BLaER1 (cell line): ENCODE results near the gene PI16.
A peak's percentile ranks its signal among the peaks of the same experiment; 100 is the strongest.

Experiments
- H3K27ac ChIP-seq: shearing (Covaris generic); formaldehyde crosslinking; 2 replicates; pipeline ENCODE4 v1.8.1; 2022
- H3K27me3 ChIP-seq: shearing (Covaris generic); formaldehyde crosslinking; 2 replicates; pipeline ENCODE4 v1.8.1; 2022
- H3K36me3 ChIP-seq: shearing (Covaris generic); formaldehyde crosslinking; 2 replicates; pipeline ENCODE4 v1.8.1; 2022
- H3K4me1 ChIP-seq: shearing (Covaris generic); formaldehyde crosslinking; 2 replicates; pipeline ENCODE4 v1.8.1; 2022
- H3K4me2 ChIP-seq: shearing (Covaris generic); formaldehyde crosslinking; 2 replicates; pipeline ENCODE4 v1.8.1; 2022
- H3K4me3 ChIP-seq: shearing (Covaris generic); formaldehyde crosslinking; 2 replicates; pipeline ENCODE4 v1.8.1; 2022
- H3K9ac ChIP-seq: shearing (Covaris generic); formaldehyde crosslinking; 2 replicates; pipeline ENCODE4 v1.8.1; 2022
- H3K9me3 ChIP-seq: shearing (Covaris generic); formaldehyde crosslinking; 2 replicates; pipeline ENCODE4 v1.8.1; 2022
- H4K20me1 ChIP-seq: shearing (Covaris generic); formaldehyde crosslinking; 2 replicates; pipeline ENCODE4 v1.8.1; 2022
- Cebpa-rat ChIP-seq: shearing (Covaris generic); IDR thresholded peaks from 2 replicates; pipeline ENCODE4 v1.8.1; 2022

Gene PI16

GRCh38 chr6:36915599-36915998 is 38.9 kb upstream of the PI16 start:
- H3K27ac ChIP-seq, result no peak overlapping the region
- H3K36me3 ChIP-seq, result peaks cover 60% of the 10 kb centered on the region
- no peak overlapping the region for H3K9ac ChIP-seq
- H3K4me3 ChIP-seq, result no peak overlapping the region
- peak overlapping the region; percentile 81 for H3K4me2 ChIP-seq
- no peaks in the 10 kb centered on the region for H3K9me3 ChIP-seq
- no peak for TF ChIP-seq Cebpa-rat
- peaks cover 57% of the 10 kb centered on the region for H3K4me1 ChIP-seq
- no peaks in the 10 kb centered on the region for H3K27me3 ChIP-seq
- peaks cover 44% of the 10 kb centered on the region for H4K20me1 ChIP-seq

GRCh38 chr6:36916126-36916525 is 38.4 kb upstream of the PI16 start:
- Histone ChIP-seq H3K4me1 (peaks cover 57% of the 10 kb centered on the region), H3K27me3 (no peaks in the 10 kb centered on the region), H3K4me2 (peak overlapping the region; percentile 81), H3K27ac (no peak overlapping the region), H3K9me3 (no peaks in the 10 kb centered on the region), H3K36me3 (peaks cover 60% of the 10 kb centered on the region), H4K20me1 (peaks cover 44% of the 10 kb centered on the region), H3K9ac (no peak overlapping the region), H3K4me3 (no peak overlapping the region)
- TF ChIP-seq Cebpa-rat, result no peak

GRCh38 chr6:36917541-36918193 is 36.9 kb upstream of the PI16 start:
- Histone ChIP-seq H4K20me1 (peaks cover 31% of the 10 kb centered on the region), H3K4me2 (no peak overlapping the region), H3K9me3 (no peaks in the 10 kb centered on the region), H3K4me3 (no peak overlapping the region), H3K27ac (no peak overlapping the region), H3K4me1 (peaks cover 52% of the 10 kb centered on the region), H3K9ac (no peak overlapping the region), H3K36me3 (peaks cover 64% of the 10 kb centered on the region), H3K27me3 (no peaks in the 10 kb centered on the region)
- TF ChIP-seq Cebpa-rat, result no peak

GRCh38 chr6:36920049-36920448 is 34.5 kb upstream of the PI16 start:
- Histone ChIP-seq H4K20me1 (0 out of 2 replicates have a peak, but pooled peaks cover 10% of the 10 kb centered on the region), H3K4me3 (no peak overlapping the region), H3K9ac (no peak overlapping the region), H3K4me2 (no peak overlapping the region), H3K4me1 (peaks cover 45% of the 10 kb centered on the region), H3K27me3 (no peaks in the 10 kb centered on the region), H3K27ac (no peak overlapping the region), H3K36me3 (peaks cover 60% of the 10 kb centered on the region), H3K9me3 (no peaks in the 10 kb centered on the region)
- no peak for TF ChIP-seq Cebpa-rat

GRCh38 chr6:36920546-36920945 is 34.0 kb upstream of the PI16 start:
- Histone ChIP-seq H3K36me3 (peaks cover 56% of the 10 kb centered on the region), H3K27me3 (no peaks in the 10 kb centered on the region), H3K9me3 (no peaks in the 10 kb centered on the region), H3K27ac (no peak overlapping the region), H3K4me3 (no peak overlapping the region), H4K20me1 (0 out of 2 replicates have a peak, but pooled peaks cover 5% of the 10 kb centered on the region), H3K4me1 (peaks cover 45% of the 10 kb centered on the region), H3K9ac (no peak overlapping the region), H3K4me2 (no peak overlapping the region)
- no peak for TF ChIP-seq Cebpa-rat

- Histone ChIP-seq H3K36me3 (peaks cover 30% of the 10 kb centered on the region), H3K9me3 (no peaks in the 10 kb centered on the region), H3K9ac (no peak overlapping the region), H3K27ac (no peak overlapping the region), H3K4me3 (no peak overlapping the region), H3K4me2 (peak overlapping the region; percentile 25), H3K27me3 (no peaks in the 10 kb centered on the region), H4K20me1 (no peaks in the 10 kb centered on the region), H3K4me1 (peaks cover 60% of the 10 kb centered on the region)
- TF ChIP-seq Cebpa-rat, result no peak
Measured at GRCh38 chr6:36924131-36924530, 30.4 kb upstream of the PI16 start.

- TF ChIP-seq Cebpa-rat, result no peak
- H3K36me3 ChIP-seq, result peaks cover 23% of the 10 kb centered on the region
- H3K4me1 ChIP-seq, result peaks cover 60% of the 10 kb centered on the region
- H3K4me2 ChIP-seq, result peak overlapping the region; percentile 25; the same call in 1 of the 2 replicates
- H3K9me3 ChIP-seq, result no peaks in the 10 kb centered on the region
- no peak overlapping the region for H3K4me3 ChIP-seq
- no peaks in the 10 kb centered on the region for H3K27me3 ChIP-seq
- H4K20me1 ChIP-seq, result no peaks in the 10 kb centered on the region
- no peak overlapping the region for H3K27ac ChIP-seq
- H3K9ac ChIP-seq, result no peak overlapping the region; the same call in 1 of the 2 replicates
Measured at GRCh38 chr6:36924778-36925374, 29.7 kb upstream of the PI16 start.

- Histone ChIP-seq H3K4me1 (peaks cover 58% of the 10 kb centered on the region), H3K4me2 (peak overlapping the region; percentile 50), H3K4me3 (no peak overlapping the region), H3K9ac (no peak overlapping the region), H3K27ac (no peak overlapping the region), H3K27me3 (no peaks in the 10 kb centered on the region), H3K9me3 (no peaks in the 10 kb centered on the region), H3K36me3 (peaks cover 19% of the 10 kb centered on the region), H4K20me1 (no peaks in the 10 kb centered on the region)
- TF ChIP-seq Cebpa-rat, result no peak
Measured at GRCh38 chr6:36925809-36926208, 28.7 kb upstream of the PI16 start.

GRCh38 chr6:36926708-36927513 is 27.6 kb upstream of the PI16 start:
- peaks cover 47% of the 10 kb centered on the region for H3K4me1 ChIP-seq
- no peaks in the 10 kb centered on the region for H3K27me3 ChIP-seq
- H4K20me1 ChIP-seq, result no peaks in the 10 kb centered on the region
- H3K9me3 ChIP-seq, result no peaks in the 10 kb centered on the region
- no peak overlapping the region for H3K9ac ChIP-seq
- H3K27ac ChIP-seq, result no peak overlapping the region
- peaks cover 15% of the 10 kb centered on the region for H3K36me3 ChIP-seq
- TF ChIP-seq Cebpa-rat, result no peak
- peak overlapping the region; percentile 50 for H3K4me2 ChIP-seq
- H3K4me3 ChIP-seq, result no peak overlapping the region
